Aorta (tissue), 5 donors: ENCODE data around the gene C21orf58. TPM values are rescaled to one million over a fixed set of nuclear protein-coding genes. Genes with fewer than 3 reads are reported as not detected.

Experiments
- ATAC-seq: fragments of 200-7000 bp; cut with Tn5 transposase; one replicate; pipeline ENCODE4 v1.9.1; 2022; ENCODE audit warnings: moderate library complexity; ENCODE audit not compliant: low FRiP score
- DNase-seq, 2 donors: peaks; one replicate each; pipeline ENCODE4 v3.0.0-alpha.2; 2020
- H3K27ac ChIP-seq, 2 donors: one replicate each; pipeline ENCODE4 v1.5.1; 2013; ENCODE audit warnings: low read length in 2 of 2, mild to moderate bottlenecking in 2 of 2, moderate library complexity in 2 of 2, control low read depth in 1 of 2, inconsistent platforms in 1 of 2, low read depth in 1 of 2
- H3K27me3 ChIP-seq, 2 donors: one replicate each; pipeline ENCODE4 v1.6.1; 2013; ENCODE audit warnings: control low read depth in 1 of 2, low read length in 1 of 2, mild to moderate bottlenecking in 1 of 2, moderate library complexity in 1 of 2; ENCODE audit not compliant: insufficient read depth in 2 of 2, control insufficient read depth in 1 of 2
- H3K36me3 ChIP-seq, 2 donors: one replicate each; pipeline ENCODE4 v1.6.1; 2013; ENCODE audit warnings: control low read depth in 1 of 2, low read length in 1 of 2, mild to moderate bottlenecking in 1 of 2; ENCODE audit not compliant: insufficient read depth in 2 of 2, control insufficient read depth in 1 of 2
- H3K4me1 ChIP-seq, 2 donors: one replicate each; pipeline ENCODE4 v1.6.1; 2013; ENCODE audit warnings: low read length in 2 of 2, control low read depth in 1 of 2, mild to moderate bottlenecking in 1 of 2, moderate library complexity in 1 of 2; ENCODE audit not compliant: insufficient read depth in 2 of 2, control insufficient read depth in 1 of 2
- H3K4me3 ChIP-seq, 2 donors: one replicate each; pipeline ENCODE4 v1.5.1; 2013; ENCODE audit warnings: low read length in 2 of 2, control low read depth in 1 of 2, mild to moderate bottlenecking in 1 of 2
- H3K9me3 ChIP-seq: one replicate; pipeline ENCODE4 v1.6.1; 2013; ENCODE audit warnings: mild to moderate bottlenecking, low read length; ENCODE audit not compliant: control insufficient read depth
- WGBS, 2 donors: extraction: QIAGEN DNeasy Blood & Tissue Kit; methylation state at CpG; one replicate each; pipeline ENCODE4 v1.1.7; 2013; 5-methylcytosine and 5-hydroxymethylcytosine counted together
- intact Hi-C, 2 donors: fragments of 100-400 bp; cut with DNase I; formaldehyde crosslinking; loops; one replicate each; pipeline versions ENCODE4 v1.14.2 to v1.15.0; 2022
- polyA plus RNA-seq, 2 donors: library from polyadenylated mRNA; stranded (reverse); fragments of 200-250 nt; gene quantifications; one replicate each; pipeline ENCODE4 v1.2.3, GENCODE V29; 2013
- total RNA-seq, 2 donors: library from RNA; stranded (reverse); fragmentation: NEBNext Ultra II Directional; extraction: Animal tissue kit (Norgen Biotek cat#: 25700); gene quantifications; one replicate each; pipeline ENCODE4 v1.2.1, GENCODE V29; 2021
- donor health status: healthy with polysubstance abuse.
- donor health status: Bipolar disorder and iron deficiency.
- donor health status: DM: no; HTN: no; CAD: no.
- donor health status: DM: no; HTN: no; CAD: no.
- donor health status: DM: yes; HTN: yes; CAD: no.

The C21orf58 gene
- total and polyA plus RNA-seq, 4 donors, result 0.38 to 3.7 (median 1.7) TPM

GRCh38 chr21:46265736-46266525 is 57.7 kb downstream of the C21orf58 start:
- ATAC-seq (no peak), DNase-seq (peak in 1 of 2 donors; percentile 56)
- WGBS, 2 donors, result 84 to 85% methylated on average over 26 of the region's 26 CpGs
- Histone ChIP-seq H3K27me3 (no peaks in the 10 kb centered on the region), H3K27ac (no peak overlapping the region), H3K36me3 (peaks cover 0 to 11% of the 10 kb centered on the region in 2 donors), H3K9me3 (no peaks in the 10 kb centered on the region), H3K4me1 (no peaks in the 10 kb centered on the region), H3K4me3 (no peak overlapping the region)
- intact Hi-C loops, result no loop called here

GRCh38 chr21:46264690-46265144 is 59.0 kb downstream of the C21orf58 start:
- Histone ChIP-seq H3K9me3 (no peaks in the 10 kb centered on the region), H3K27ac (no peak overlapping the region), H3K27me3 (no peaks in the 10 kb centered on the region), H3K4me1 (no peaks in the 10 kb centered on the region), H3K4me3 (no peak overlapping the region), H3K36me3 (peaks cover 0 to 11% of the 10 kb centered on the region in 2 donors)
- intact Hi-C loops, result no loop called here
- DNase-seq, result peak in 1 of 2 donors; percentile 55
- 86% methylated on average over 13 of the region's 13 CpGs for WGBS, 2 donors
- ATAC-seq, result peak; percentile 26

GRCh38 chr21:46264046-46264689 is 59.5 kb downstream of the C21orf58 start:
- no peaks in the 10 kb centered on the region for H3K9me3 ChIP-seq
- H3K27me3 ChIP-seq, result no peaks in the 10 kb centered on the region
- H3K36me3 ChIP-seq, result peaks cover 0 to 9% of the 10 kb centered on the region in 2 donors
- intact Hi-C loops, result no loop called here
- no peak overlapping the region for H3K4me3 ChIP-seq
- WGBS, 2 donors, result 93 to 96% methylated on average over 22 of the region's 22 CpGs
- DNase-seq (peak in 1 of 2 donors; percentile 67), ATAC-seq (no peak)
- H3K27ac ChIP-seq, result no peak overlapping the region
- H3K4me1 ChIP-seq, result no peaks in the 10 kb centered on the region

GRCh38 chr21:46256501-46256994 is 67.1 kb downstream of the C21orf58 start:
- WGBS, 2 donors, result 91 to 92% methylated on average over 18 of the region's 18 CpGs

GRCh38 chr21:46255758-46256337 is 67.8 kb downstream of the C21orf58 start:
- 86% methylated on average over 6 of the region's 6 CpGs for WGBS, 2 donors
- ATAC-seq (no peak), DNase-seq (peak in 1 of 2 donors; percentile 59)
- Histone ChIP-seq H3K9me3 (no peaks in the 10 kb centered on the region), H3K36me3 (peaks cover 0 to 20% of the 10 kb centered on the region in 2 donors), H3K4me3 (no peak overlapping the region), H3K27ac (no peak overlapping the region), H3K27me3 (no peaks in the 10 kb centered on the region), H3K4me1 (no peaks in the 10 kb centered on the region)
- intact Hi-C loops, result no loop called here

More at GRCh38 chr21:46256501-46256994, 67.1 kb downstream of the C21orf58 start:
- Histone ChIP-seq H3K4me1 (no peaks in the 10 kb centered on the region), H3K36me3 (peaks cover 0 to 22% of the 10 kb centered on the region in 2 donors), H3K4me3 (no peak overlapping the region), H3K9me3 (no peaks in the 10 kb centered on the region), H3K27me3 (no peaks in the 10 kb centered on the region), H3K27ac (no peak overlapping the region)
- DNase-seq (peak in 1 of 2 donors; percentile 35), ATAC-seq (no peak)
- intact Hi-C loops, result no loop called here

- no peak for ATAC-seq
- H3K27ac ChIP-seq, result no peak overlapping the region
- peak in 1 of 2 donors; percentile 70 for DNase-seq
- WGBS, 2 donors, result 85 to 91% methylated on average over 11 of the region's 11 CpGs
- no peaks in the 10 kb centered on the region for H3K9me3 ChIP-seq
- H3K36me3 ChIP-seq, result peaks cover 0 to 20% of the 10 kb centered on the region in 2 donors
- H3K4me3 ChIP-seq, result no peak overlapping the region
- intact Hi-C loops, result no loop called here
- no peaks in the 10 kb centered on the region for H3K4me1 ChIP-seq
- no peaks in the 10 kb centered on the region for H3K27me3 ChIP-seq
These were observed 68.5 kb downstream of the C21orf58 start for GRCh38 chr21:46255166-46255565.

- no peak overlapping the region for H3K27ac ChIP-seq
- intact Hi-C loops, result no loop called here
- H3K27me3 ChIP-seq, result no peaks in the 10 kb centered on the region
- DNase-seq (peak in 1 of 2 donors; percentile 51), ATAC-seq (no peak)
- H3K9me3 ChIP-seq, result no peaks in the 10 kb centered on the region
- H3K36me3 ChIP-seq, result peaks cover 3 to 23% of the 10 kb centered on the region in 2 donors
- no peak overlapping the region for H3K4me3 ChIP-seq
- WGBS, 2 donors, result 72 to 75% methylated on average over 12 of the region's 12 CpGs
- no peaks in the 10 kb centered on the region for H3K4me1 ChIP-seq
These were observed 69.3 kb downstream of the C21orf58 start for GRCh38 chr21:46254208-46254975.

GRCh38 chr21:46253610-46254124 is 70.0 kb downstream of the C21orf58 start:
- no peak overlapping the region for H3K4me3 ChIP-seq
- DNase-seq (no peak), ATAC-seq (no peak)
- H3K27me3 ChIP-seq, result no peaks in the 10 kb centered on the region
- no peaks in the 10 kb centered on the region for H3K9me3 ChIP-seq
- intact Hi-C loops, result no loop called here
- no peak overlapping the region for H3K27ac ChIP-seq
- H3K4me1 ChIP-seq, result no peaks in the 10 kb centered on the region
- H3K36me3 ChIP-seq, result peaks cover 5 to 21% of the 10 kb centered on the region in 2 donors
- 76 to 78% methylated on average over 8 of the region's 8 CpGs for WGBS, 2 donors
